ENCODE measurements around the gene CCDC188.

Gene CCDC188

GRCh38 chr22:20145206-20145831 lies 5.5 kb downstream of the CCDC188 start:
- Histone ChIP-seq H3K36me3 (peaks cover 3% of the 10 kb centered on the region), H3K4me3 (ENCODE audit: low read depth in 1 of 2, low read length in 1 of 2) (no peak overlapping the region), H3K27me3 (no peaks in the 10 kb centered on the region), H3K27ac (no peak overlapping the region), H3K4me1 (ENCODE audit: control insufficient read depth in 1 of 2, insufficient read depth in 1 of 2, low read depth in 1 of 2, low read length in 1 of 2) (no peaks in the 10 kb centered on the region), H3K9me3 (no peaks in the 10 kb centered on the region)
- no peak for TF ChIP-seq CTCF (IDR thresholded peaks at IDR 0.05)

DNA sequence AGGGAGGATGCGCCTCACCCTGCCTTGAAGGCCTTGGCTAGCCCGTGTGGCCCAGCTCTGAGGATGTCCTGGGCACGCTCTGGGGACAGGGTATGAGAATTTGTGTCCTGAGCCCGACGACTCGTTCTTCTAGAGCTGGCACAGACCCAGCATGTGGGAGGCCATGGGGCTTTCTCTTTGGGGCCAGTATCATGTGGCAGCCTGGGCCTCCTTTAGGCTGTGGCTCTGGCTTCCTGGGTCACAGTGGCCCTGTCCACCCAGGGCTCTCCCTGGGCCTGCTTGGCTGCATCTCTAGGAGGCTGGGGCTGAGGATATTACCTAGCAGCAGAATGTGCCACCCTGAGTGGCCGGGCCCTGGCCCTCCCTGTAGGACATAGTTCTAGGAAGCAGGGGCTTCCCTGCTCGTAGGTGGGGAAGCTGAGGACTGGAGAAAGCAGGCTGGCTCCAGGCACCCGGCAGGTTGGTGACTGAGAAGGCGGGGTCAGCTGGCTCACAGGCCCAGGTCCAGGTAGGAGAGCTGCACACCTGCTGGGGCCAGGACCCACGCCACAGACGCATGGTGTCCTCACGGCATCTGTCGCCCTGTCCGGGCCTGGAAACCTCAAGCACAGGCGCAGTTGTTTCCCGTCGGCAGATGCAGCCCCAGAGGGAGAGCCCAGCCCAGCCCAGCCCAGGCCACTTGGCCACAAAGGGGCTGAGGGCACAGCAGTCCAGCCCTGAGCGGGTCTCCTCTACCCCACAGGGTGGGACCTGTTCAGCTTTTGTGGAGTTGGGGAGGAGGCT lies 6.8 kb downstream of the CCDC188 start:
- Histone ChIP-seq H3K4me3 (ENCODE audit: low read depth in 1 of 2, low read length in 1 of 2) (no peak overlapping the region), H3K36me3 (peaks cover 3% of the 10 kb centered on the region), H3K4me1 (ENCODE audit: control insufficient read depth in 1 of 2, insufficient read depth in 1 of 2, low read depth in 1 of 2, low read length in 1 of 2) (no peaks in the 10 kb centered on the region), H3K27me3 (no peaks in the 10 kb centered on the region), H3K9me3 (no peaks in the 10 kb centered on the region), H3K27ac (no peak overlapping the region)
- no peak for TF ChIP-seq CTCF (IDR thresholded peaks at IDR 0.05)

GRCh38 chr22:20142711-20143621 lies 7.9 kb downstream of the CCDC188 start:
- Histone ChIP-seq H3K4me1 (ENCODE audit: control insufficient read depth in 1 of 2, insufficient read depth in 1 of 2, low read depth in 1 of 2, low read length in 1 of 2) (no peaks in the 10 kb centered on the region), H3K4me3 (ENCODE audit: low read depth in 1 of 2, low read length in 1 of 2) (no peak overlapping the region), H3K9me3 (no peaks in the 10 kb centered on the region), H3K27me3 (no peaks in the 10 kb centered on the region), H3K36me3 (peaks cover 3% of the 10 kb centered on the region), H3K27ac (no peak overlapping the region)
- no peak for TF ChIP-seq CTCF (IDR thresholded peaks at IDR 0.05)

DNA sequence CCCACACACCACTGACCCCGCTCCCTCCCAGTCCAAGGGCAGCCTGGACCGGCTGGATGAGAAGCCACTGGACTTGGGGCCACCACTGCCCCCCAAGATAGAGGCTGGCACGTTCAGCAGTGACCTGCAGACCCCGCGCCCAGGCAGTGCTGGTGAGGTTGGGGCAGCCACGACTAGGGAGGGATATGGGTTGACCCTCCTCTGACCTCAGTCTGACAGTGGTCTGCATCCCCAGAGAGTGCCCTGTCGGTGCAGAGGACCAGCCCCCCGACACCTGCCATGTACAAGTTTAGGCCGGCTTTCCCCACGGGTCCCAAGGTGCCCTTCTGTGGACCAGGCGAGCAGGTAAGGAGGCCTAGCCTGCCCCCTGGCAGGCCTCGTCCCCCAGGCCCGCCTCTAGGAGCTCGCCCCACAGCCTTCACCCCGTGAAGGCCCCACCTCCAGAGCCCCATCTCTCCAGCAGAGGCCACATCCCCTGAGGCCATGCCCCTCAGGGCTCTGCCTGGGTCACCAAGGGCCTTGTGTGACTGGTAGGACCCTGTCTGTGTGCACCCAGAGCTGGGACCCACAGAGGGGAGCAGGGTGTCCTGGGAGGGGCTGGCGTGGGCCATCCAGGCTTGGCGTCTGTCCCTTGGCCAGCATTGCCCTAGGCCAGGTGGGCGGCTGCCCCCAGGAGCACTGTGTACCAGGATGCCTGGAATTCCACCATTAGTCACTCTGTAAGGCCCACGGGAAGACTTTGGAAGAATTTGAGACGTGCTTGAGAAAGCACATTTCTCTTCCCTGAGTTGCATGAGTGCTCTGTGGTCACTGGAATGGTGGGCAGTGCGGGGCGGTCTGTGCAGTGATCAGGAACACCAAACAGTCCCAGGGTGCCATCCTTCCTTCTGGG lies 9.4 kb downstream of the CCDC188 start:
- Histone ChIP-seq H3K4me1 (ENCODE audit: control insufficient read depth in 1 of 2, insufficient read depth in 1 of 2, low read depth in 1 of 2, low read length in 1 of 2) (no peaks in the 10 kb centered on the region), H3K36me3 (peaks cover 3% of the 10 kb centered on the region)
- no peak for TF ChIP-seq CTCF (IDR thresholded peaks at IDR 0.05)

GRCh38 chr22:20140521-20140964 lies 10.3 kb downstream of the CCDC188 start:
- H3K27ac ChIP-seq = no peak overlapping the region
- no peaks in the 10 kb centered on the region for H3K4me1 ChIP-seq (ENCODE audit: control insufficient read depth in 1 of 2, insufficient read depth in 1 of 2, low read depth in 1 of 2, low read length in 1 of 2)

More for the DNA sequence above, 9.4 kb downstream of the CCDC188 start:
- Histone ChIP-seq H3K4me3 (ENCODE audit: low read depth in 1 of 2, low read length in 1 of 2) (no peak overlapping the region), H3K27ac (no peak overlapping the region), H3K27me3 (no peaks in the 10 kb centered on the region), H3K9me3 (no peaks in the 10 kb centered on the region)

More at GRCh38 chr22:20140521-20140964, 10.3 kb downstream of the CCDC188 start:
- Histone ChIP-seq H3K36me3 (peaks cover 3% of the 10 kb centered on the region), H3K9me3 (no peaks in the 10 kb centered on the region), H3K27me3 (no peaks in the 10 kb centered on the region), H3K4me3 (ENCODE audit: low read depth in 1 of 2, low read length in 1 of 2) (no peak overlapping the region)
- TF ChIP-seq CTCF (IDR thresholded peaks at IDR 0.05) = no peak

Measured in neutrophil (primary cell).